Liver (tissue), 9 donors: Measurements from ENCODE around the gene NSD1. TPM values are rescaled to one million over a fixed set of nuclear protein-coding genes. Genes with fewer than 3 reads are reported as not detected.

Experiments used
- DNase-seq: peaks from one replicate; pipeline ENCODE4 v3.0.0-alpha.2; 2017; ENCODE audit warnings: low spot score
- H3K27ac ChIP-seq, 2 donors: one replicate each; pipeline ENCODE4 v1.7.0; 2013; ENCODE audit warnings: inconsistent platforms in 2 of 2, low read length in 2 of 2, control low read depth in 1 of 2, low read depth in 1 of 2, mild to moderate bottlenecking in 1 of 2
- H3K27me3 ChIP-seq, 4 donors: one replicate each; pipeline versions ENCODE4 v1.6.1 to v1.7.0; 2013; ENCODE audit warnings: low read length in 3 of 4, inconsistent platforms in 1 of 4, mild to moderate bottlenecking in 1 of 4, moderate library complexity in 1 of 4; ENCODE audit not compliant: control insufficient read depth in 4 of 4, insufficient read depth in 4 of 4
- H3K36me3 ChIP-seq, 4 donors: one replicate each; pipeline versions ENCODE4 v1.6.1 to v1.7.0; 2013; ENCODE audit warnings: low read length in 3 of 4, mild to moderate bottlenecking in 3 of 4, low read depth in 1 of 4, moderate library complexity in 1 of 4; ENCODE audit not compliant: control insufficient read depth in 4 of 4, insufficient read depth in 3 of 4
- H3K4me1 ChIP-seq, 4 donors: one replicate each; pipeline versions ENCODE4 v1.6.1 to v1.7.0; 2013; ENCODE audit warnings: low read length in 3 of 4, mild to moderate bottlenecking in 3 of 4, moderate library complexity in 1 of 4; ENCODE audit not compliant: control insufficient read depth in 4 of 4, insufficient read depth in 4 of 4
- H3K4me3 ChIP-seq, 3 donors: one replicate each; pipeline versions ENCODE4 v1.6.1 to v1.7.0; 2013; ENCODE audit warnings: low read length in 3 of 3, control low read depth in 1 of 3, low read depth in 1 of 3, mild to moderate bottlenecking in 1 of 3
- H3K9ac ChIP-seq, 2 donors: one replicate each; pipeline ENCODE4 v1.7.0; 2013; ENCODE audit warnings: low read length in 2 of 2, mild to moderate bottlenecking in 2 of 2, moderate library complexity in 2 of 2, control low read depth in 1 of 2, low read depth in 1 of 2
- H3K9me3 ChIP-seq, 4 donors: one replicate each; pipeline versions ENCODE4 v1.6.1 to v1.7.0; 2013; ENCODE audit warnings: low read length in 3 of 4; ENCODE audit not compliant: control insufficient read depth in 4 of 4
- ATF3 ChIP-seq: IDR thresholded peaks from 2 replicates; pipeline ENCODE4 v1.6.1; 2016; ENCODE audit warnings: antibody characterized with exemption
- CTCF ChIP-seq: fragments of 150-350 bp; IDR thresholded peaks from 2 replicates; pipeline ENCODE4 v1.5.1; 2017; ENCODE audit warnings: improper control_type of control experiment, low read depth, low read length; ENCODE audit not compliant: missing input control
- EGR1 ChIP-seq, 2 donors: IDR thresholded peaks; 2 replicates each; pipeline ENCODE4 v1.6.1; 2016 to 2018; ENCODE audit warnings: antibody characterized with exemption in 2 of 2, low read depth in 2 of 2
- FOXA1 ChIP-seq: IDR thresholded peaks from 2 replicates; pipeline ENCODE4 v1.6.1; 2016; ENCODE audit warnings: antibody characterized with exemption
- FOXA2 ChIP-seq: IDR thresholded peaks from 2 replicates; pipeline ENCODE4 v1.6.1; 2016; ENCODE audit warnings: antibody characterized with exemption
- GABPA ChIP-seq, 2 donors: IDR thresholded peaks in 1 of 2; conservative IDR thresholded peaks in 1 of 2; 2 replicates each; pipeline ENCODE4 v1.6.1; 2016; ENCODE audit warnings: antibody characterized with exemption in 2 of 2, mild to moderate bottlenecking in 1 of 2, moderate library complexity in 1 of 2
- HNF4A ChIP-seq, 2 donors: conservative IDR thresholded peaks; 2 replicates each; pipeline ENCODE4 v1.6.1; 2016; ENCODE audit warnings: antibody characterized with exemption in 2 of 2, mild to moderate bottlenecking in 2 of 2
- HNF4G ChIP-seq: IDR thresholded peaks from 2 replicates; pipeline ENCODE4 v1.6.1; 2016; ENCODE audit warnings: antibody characterized with exemption
- JUND ChIP-seq, 2 donors: IDR thresholded peaks; 2 replicates each; pipeline ENCODE4 v1.6.1; 2016; ENCODE audit warnings: antibody characterized with exemption in 2 of 2
- MAX ChIP-seq: IDR thresholded peaks from 2 replicates; pipeline ENCODE4 v1.6.1; 2016; ENCODE audit warnings: antibody characterized with exemption
- NR2F2 ChIP-seq: IDR thresholded peaks from 2 replicates; pipeline ENCODE4 v1.6.1; 2016; ENCODE audit warnings: antibody characterized with exemption
- RAD21 ChIP-seq, 2 donors: IDR thresholded peaks; 2 replicates each; pipeline ENCODE4 v1.6.1; 2016; ENCODE audit warnings: antibody characterized with exemption in 2 of 2, mild to moderate bottlenecking in 2 of 2
- REST ChIP-seq: IDR thresholded peaks from 2 replicates; pipeline ENCODE4 v1.6.1; 2016; ENCODE audit warnings: antibody characterized with exemption, mild to moderate bottlenecking
- RXRA ChIP-seq, 2 donors: IDR thresholded peaks; 2 replicates each; pipeline ENCODE4 v1.6.1; 2017 to 2018; ENCODE audit warnings: antibody characterized with exemption in 2 of 2, mild to moderate bottlenecking in 1 of 2
- SP1 ChIP-seq: IDR thresholded peaks from 2 replicates; pipeline ENCODE4 v1.6.1; 2018; ENCODE audit warnings: antibody characterized with exemption, mild to moderate bottlenecking
- TAF1 ChIP-seq: conservative IDR thresholded peaks from 2 replicates; pipeline ENCODE4 v1.6.1; 2016; ENCODE audit warnings: antibody characterized with exemption, mild to moderate bottlenecking
- YY1 ChIP-seq: IDR thresholded peaks from 2 replicates; pipeline ENCODE4 v1.6.1; 2016; ENCODE audit warnings: antibody characterized with exemption, mild to moderate bottlenecking
- ZBTB33 ChIP-seq: IDR thresholded peaks from 2 replicates; pipeline ENCODE4 v1.6.1; 2016; ENCODE audit warnings: antibody characterized with exemption
- WGBS: extraction: QIAGEN DNeasy Blood & Tissue Kit; methylation state at CpG from one replicate; pipeline ENCODE4 v1.1.7; 2013; 5-methylcytosine and 5-hydroxymethylcytosine counted together
- polyA plus RNA-seq, 2 donors: library from polyadenylated mRNA; stranded (reverse) in 1 of 2; unstranded in 1 of 2; fragments of 200-250 nt in 1 of 2; fragments of >200 nt in 1 of 2; fragmentation: Nextera tagmentation in 1 of 2; extraction: Ambion mirVana in 1 of 2; gene quantifications; one replicate each; pipeline versions ENCODE4 v1.2.1 to v1.2.3, GENCODE V29; 2013 to 2015
- total RNA-seq, 2 donors: library from RNA; depleted of rRNA; stranded (reverse); fragments of >200 nt; gene quantifications; one replicate each; pipeline ENCODE4 v1.2.3, GENCODE V29; 2014
- donor health status: healthy.
- donor health status: healthy.
- donor health status: healthy.
- donor health status: healthy.
- donor health status: healthy.

The NSD1 gene
- total and polyA plus RNA-seq, 4 donors: 5.3 to 34.1 (median 19.3) TPM

- Histone ChIP-seq H3K9ac (no peak overlapping the region), H3K9me3 (no peaks in the 10 kb centered on the region), H3K27ac (no peak overlapping the region), H3K36me3 (no peaks in the 10 kb centered on the region), H3K4me1 (peaks cover 0 to 23% (median 18%) of the 10 kb centered on the region in 4 donors), H3K27me3 (no peaks in the 10 kb centered on the region), H3K4me3 (no peak overlapping the region)
- no peak for TF ChIP-seq MAX
- no peak for DNase-seq
- WGBS: 93% methylated on average over 24 of the region's 24 CpGs
Measured at GRCh38 chr5:177105691-177106476, 27.7 kb upstream of the NSD1 start.

- H3K27me3 ChIP-seq: no peaks in the 10 kb centered on the region
- no peak overlapping the region for H3K4me3 ChIP-seq
- no peaks in the 10 kb centered on the region for H3K36me3 ChIP-seq
- TF ChIP-seq JUND (IDR thresholded peaks at IDR 0.05): no peak
- no peak for TF ChIP-seq RAD21 (IDR thresholded peaks at IDR 0.05)
- no peak for TF ChIP-seq HNF4G
- no peak for TF ChIP-seq RXRA (IDR thresholded peaks at IDR 0.05)
- no peak for TF ChIP-seq SP1
- no peak for TF ChIP-seq TAF1
- no peak for TF ChIP-seq EGR1 (IDR thresholded peaks at IDR 0.05; ENCODE audit: low read depth in 2 of 2)
- no peak for TF ChIP-seq YY1
- no peak for TF ChIP-seq HNF4A (conservative IDR thresholded peaks at IDR 0.05)
- no peak for TF ChIP-seq ATF3
- TF ChIP-seq ZBTB33: no peak
- TF ChIP-seq FOXA1: no peak
- TF ChIP-seq CTCF: no peak
- no peak for TF ChIP-seq GABPA (IDR thresholded peaks at IDR 0.05 in 1 of 2, conservative IDR thresholded peaks at IDR 0.05 in 1 of 2)
- no peak for TF ChIP-seq REST
- TF ChIP-seq NR2F2: no peak
- TF ChIP-seq MAX: no peak
- no peak for TF ChIP-seq FOXA2
- H3K27ac ChIP-seq: no peak overlapping the region
- no peak overlapping the region for H3K9ac ChIP-seq
- H3K9me3 ChIP-seq: no peaks in the 10 kb centered on the region
- WGBS: 59% methylated on average over 4 of the region's 4 CpGs
- no peak for DNase-seq
- peaks cover 0 to 30% (median 21%) of the 10 kb centered on the region in 4 donors for H3K4me1 ChIP-seq
Measured at GRCh38 chr5:177107159-177107558, 26.4 kb upstream of the NSD1 start.
